ENCODE measurements around the gene MAP2.

MAP2 gene

GRCh38 chr2:209661286-209661894 lies 237.5 kb downstream of the MAP2 start:
- DNase-seq: no peak

GRCh38 chr2:209662021-209662420 lies 238.2 kb downstream of the MAP2 start:
- DNase-seq: no peak

GRCh38 chr2:209663139-209663538 lies 239.3 kb downstream of the MAP2 start:
- no peak for DNase-seq

DNA sequence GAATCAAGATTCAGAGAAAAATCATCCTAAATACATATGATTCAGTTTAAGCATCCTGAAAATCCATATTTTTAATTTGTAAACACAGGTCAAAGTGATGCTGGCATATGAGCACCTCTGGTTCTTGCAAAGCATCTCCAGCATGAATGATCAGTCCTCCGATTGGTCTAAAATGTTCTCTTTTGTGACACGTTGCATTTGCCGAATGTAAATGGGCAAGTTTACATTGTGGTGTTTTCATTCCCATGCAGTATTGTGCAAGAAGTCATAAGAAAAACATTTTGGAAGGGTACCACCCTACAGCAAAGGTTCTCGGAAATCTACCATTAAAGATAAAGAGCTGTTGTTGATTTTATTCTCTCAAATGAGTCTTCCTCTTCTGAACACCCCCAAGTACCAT lies 239.8 kb downstream of the MAP2 start:
- DNase-seq: no peak

- no peak for DNase-seq
Observed at GRCh38 chr2:209666296-209666695, 242.4 kb downstream of the MAP2 start.

DNA sequence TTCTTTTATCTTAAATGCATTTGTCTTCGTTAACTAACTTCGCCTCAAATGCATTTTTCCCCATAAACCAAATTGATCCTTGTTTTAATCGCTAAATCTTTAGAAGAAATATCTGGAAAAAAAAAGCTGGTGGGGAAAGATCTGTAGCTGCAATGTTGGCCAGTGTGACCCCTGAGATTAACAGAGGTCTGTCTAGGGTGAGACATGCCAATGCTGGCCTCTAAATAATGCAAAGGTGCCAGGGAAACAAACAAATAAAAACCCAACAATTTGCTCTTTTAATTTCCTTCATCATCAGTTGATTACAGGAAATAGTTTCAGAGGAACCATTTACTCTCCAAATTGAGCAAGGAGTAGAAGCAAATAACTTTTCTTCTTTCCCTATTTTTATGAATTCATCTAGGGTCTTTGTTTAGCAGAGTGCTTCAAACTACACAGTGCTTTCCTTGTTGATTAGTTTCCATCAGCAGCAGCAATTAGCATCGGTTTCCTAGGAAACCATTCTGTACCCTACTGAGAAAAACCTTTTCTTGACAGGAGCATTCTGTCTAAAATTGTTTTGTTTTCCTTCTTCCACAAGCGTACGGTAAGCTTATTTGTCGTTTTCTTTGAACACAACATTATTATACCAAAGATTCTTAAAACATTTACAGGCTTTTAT lies 247.3 kb downstream of the MAP2 start:
- no peak for DNase-seq

- no peak for DNase-seq
Observed at GRCh38 chr2:209673811-209674210, 250.0 kb downstream of the MAP2 start.

DNA sequence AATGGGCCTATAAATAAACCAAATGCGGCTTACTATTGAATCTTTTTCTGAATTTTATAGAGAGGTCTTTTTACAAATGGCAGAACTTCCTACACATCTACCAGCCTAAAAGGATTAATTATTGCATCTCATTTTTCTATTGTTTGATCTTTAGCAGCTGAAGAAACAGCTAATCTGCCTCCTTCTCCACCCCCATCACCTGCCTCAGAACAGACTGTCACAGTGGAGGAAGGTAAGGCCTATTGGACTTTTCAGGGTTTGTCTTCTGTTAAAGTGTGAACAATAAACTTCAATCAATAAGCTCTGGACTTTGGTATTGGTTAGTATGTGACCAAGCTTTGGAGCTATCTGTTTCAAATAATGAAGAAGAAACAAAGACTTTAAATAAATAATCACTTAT lies 256.7 kb downstream of the MAP2 start:
- DNase-seq: no peak

GRCh38 chr2:209681201-209681735 lies 257.4 kb downstream of the MAP2 start:
- DNase-seq: no peak

DNA sequence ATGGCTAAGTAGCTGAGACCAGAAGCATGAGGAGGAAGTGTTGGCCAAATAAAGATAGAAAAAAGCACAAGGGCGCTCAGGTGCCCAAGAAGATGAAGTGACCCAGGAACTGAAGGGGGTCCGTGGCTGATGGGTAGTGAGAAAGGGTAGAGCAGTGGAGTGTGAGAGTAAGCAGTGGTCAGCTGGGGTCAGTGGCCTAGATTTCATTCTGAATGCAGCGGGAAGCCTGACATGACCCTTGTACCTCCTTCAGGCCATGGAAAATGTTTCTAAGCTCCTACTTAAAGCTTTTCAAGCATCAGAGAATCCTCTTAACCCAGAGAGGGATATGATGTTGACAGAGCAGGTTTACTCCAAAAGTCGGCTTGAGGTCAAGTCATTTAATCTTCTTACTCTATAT lies 258.8 kb downstream of the MAP2 start:
- DNase-seq: no peak

DNA sequence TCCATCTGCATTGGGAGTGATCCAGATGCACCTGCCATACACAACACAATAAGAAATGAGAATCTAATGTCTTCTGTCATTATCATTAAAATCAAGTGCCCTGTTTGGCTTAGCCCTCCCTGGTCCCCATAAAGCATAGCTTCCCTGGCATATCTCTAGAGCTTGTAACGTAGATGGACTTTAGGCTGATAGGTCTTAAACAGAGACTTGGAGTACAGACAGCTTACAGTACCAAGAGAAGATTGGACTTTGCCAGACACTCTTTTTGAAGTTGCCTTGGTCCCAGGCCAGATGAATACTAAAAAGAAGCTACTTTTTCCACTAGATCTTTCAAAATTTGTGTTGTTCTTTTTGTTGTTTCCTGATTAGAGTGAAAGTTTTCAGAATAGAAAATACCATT lies 261.5 kb downstream of the MAP2 start:
- no peak for DNase-seq

- no peak for DNase-seq
Observed at GRCh38 chr2:209685963-209686362, 262.1 kb downstream of the MAP2 start.

DNA sequence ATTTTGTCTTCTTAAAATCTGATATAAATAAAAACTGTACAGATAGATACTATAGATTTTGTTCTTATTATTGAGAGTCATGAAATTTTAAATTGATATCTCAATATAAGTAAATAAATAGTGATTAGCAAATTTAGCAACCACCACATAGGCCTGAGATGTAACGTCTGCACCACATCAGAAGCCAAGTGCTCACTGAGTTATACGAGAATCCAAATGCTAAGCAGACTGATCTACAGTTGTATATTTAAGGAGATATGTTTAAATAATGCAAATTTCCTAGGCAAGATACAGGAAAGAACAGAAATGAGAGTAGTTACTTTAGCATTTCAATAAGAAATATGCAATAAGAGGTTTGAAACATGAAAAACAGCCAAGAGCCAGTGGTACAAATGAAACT lies 262.6 kb downstream of the MAP2 start:
- DNase-seq: no peak

GRCh38 chr2:209687323-209687969 lies 263.6 kb downstream of the MAP2 start:
- no peak for DNase-seq

DNA sequence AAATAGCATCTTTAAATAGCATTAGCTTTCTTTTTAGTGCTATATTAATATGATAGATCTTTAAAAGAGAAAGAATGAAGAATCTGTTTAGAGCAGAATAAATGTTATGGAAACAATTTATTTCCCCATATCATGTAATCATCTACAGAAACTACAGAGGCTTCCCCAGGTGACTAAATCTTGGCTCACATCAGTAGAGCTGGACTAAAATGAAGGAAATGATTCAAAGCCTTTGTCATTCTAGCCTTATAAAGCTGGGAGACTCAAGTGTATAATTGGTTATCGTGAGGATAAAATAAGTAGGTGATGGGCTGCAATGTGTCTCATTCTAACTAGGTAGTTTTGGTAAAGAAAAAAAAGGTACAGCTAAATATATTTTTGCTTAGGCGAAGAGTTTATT lies 264.5 kb downstream of the MAP2 start:
- DNase-seq: no peak

GRCh38 chr2:209690029-209690754 lies 266.3 kb downstream of the MAP2 start:
- no peak for DNase-seq

DNA sequence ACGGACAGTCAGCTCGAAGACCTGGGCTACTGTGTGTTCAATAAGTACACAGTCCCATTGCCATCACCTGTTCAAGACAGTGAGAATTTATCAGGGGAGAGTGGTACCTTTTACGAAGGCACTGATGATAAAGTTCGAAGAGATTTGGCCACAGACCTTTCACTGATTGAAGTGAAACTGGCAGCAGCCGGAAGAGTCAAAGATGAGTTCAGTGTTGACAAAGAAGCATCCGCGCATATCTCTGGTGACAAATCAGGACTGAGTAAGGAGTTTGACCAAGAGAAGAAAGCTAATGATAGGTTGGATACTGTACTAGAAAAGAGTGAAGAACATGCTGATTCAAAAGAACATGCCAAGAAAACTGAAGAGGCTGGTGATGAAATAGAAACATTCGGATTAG lies 270.9 kb downstream of the MAP2 start:
- no peak for DNase-seq

- no peak for DNase-seq
Observed at GRCh38 chr2:209696836-209697711, 273.2 kb downstream of the MAP2 start.

DNA sequence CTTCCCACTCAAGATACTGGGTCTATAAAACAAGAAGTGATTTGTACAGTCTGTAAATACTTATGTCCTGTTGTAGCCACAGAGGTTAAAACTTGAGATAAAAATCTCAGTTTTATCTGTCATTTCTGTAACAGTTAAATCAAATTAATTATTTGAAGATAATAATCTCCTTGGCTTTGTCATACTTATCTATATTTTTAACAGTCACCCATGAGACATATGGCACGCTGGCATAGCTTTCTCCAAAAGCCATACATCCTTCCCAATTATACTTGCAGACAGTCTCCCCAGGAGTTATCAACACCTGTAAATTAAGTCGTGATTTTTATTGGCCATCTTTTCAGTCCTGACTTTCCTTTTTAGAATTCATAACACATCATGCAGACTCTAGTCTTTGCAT lies 278.9 kb downstream of the MAP2 start:
- no peak for DNase-seq

GRCh38 chr2:209713219-209713618 lies 289.4 kb downstream of the MAP2 start:
- DNase-seq: no peak

GRCh38 chr2:209719034-209719433 lies 295.2 kb downstream of the MAP2 start:
- no peak for DNase-seq

- no peak for DNase-seq
Observed at GRCh38 chr2:209721497-209721896, 297.6 kb downstream of the MAP2 start.
